Glutamatergic neuron (in vitro differentiated cells): Measurements from ENCODE around the gene PADI3. TPM values are rescaled to one million over a fixed set of nuclear protein-coding genes. Genes with fewer than 3 reads are reported as not detected.

Source experiments
- DNase-seq: peaks from one replicate; pipeline ENCODE4 v3.0.0; 2022
- H3K27ac Mint-ChIP-seq: one replicate; pipeline ENCODE4 v1.8.0; 2020; ENCODE audit warnings: mild to moderate bottlenecking, mixed read lengths, inconsistent platforms; ENCODE audit not compliant: unreplicated experiment
- H3K27me3 Mint-ChIP-seq: one replicate; pipeline ENCODE4 v1.8.0; 2020; ENCODE audit warnings: mild to moderate bottlenecking, moderate library complexity, mixed read lengths, inconsistent platforms; ENCODE audit not compliant: unreplicated experiment
- H3K36me3 Mint-ChIP-seq: one replicate; pipeline ENCODE4 v1.8.0; 2020; ENCODE audit warnings: mild to moderate bottlenecking, mixed read lengths, inconsistent platforms; ENCODE audit not compliant: unreplicated experiment
- H3K4me1 Mint-ChIP-seq: one replicate; pipeline ENCODE4 v1.8.0; 2020; ENCODE audit warnings: mild to moderate bottlenecking, low read depth, mixed read lengths, inconsistent platforms; ENCODE audit not compliant: unreplicated experiment
- H3K4me3 Mint-ChIP-seq: one replicate; pipeline ENCODE4 v1.8.0; 2020; ENCODE audit warnings: mild to moderate bottlenecking, mixed read lengths, inconsistent platforms; ENCODE audit not compliant: unreplicated experiment
- H3K9me3 Mint-ChIP-seq: one replicate; pipeline ENCODE4 v1.8.0; 2020; ENCODE audit warnings: mild to moderate bottlenecking, moderate library complexity, mixed read lengths, inconsistent platforms; ENCODE audit not compliant: unreplicated experiment
- CTCF ChIP-seq: fragments of 200-600 bp; sonication (generic); IDR thresholded peaks from one replicate; pipeline ENCODE4 v1.5.0; 2021; ENCODE audit not compliant: partially characterized antibody, unreplicated experiment
- total RNA-seq: library from RNA; stranded (reverse); fragmentation: NEBNext Ultra II Directional; extraction: Animal tissue kit (Norgen Biotek cat#: 25700); gene quantifications from one replicate; pipeline ENCODE4 v1.2.1, GENCODE V29; 2021; ENCODE audit not compliant: unreplicated experiment

The PADI3 gene
- total RNA-seq, 1 donor from 2014 or later = not detected

- peaks cover 6% of the 10 kb centered on the region for H3K4me1 Mint-ChIP-seq
- H3K9me3 Mint-ChIP-seq = peaks cover 4% of the 10 kb centered on the region
- DNase-seq = no peak
- no peak overlapping the region for H3K27ac Mint-ChIP-seq
- TF ChIP-seq CTCF = no peak
- no peak overlapping the region for H3K4me3 Mint-ChIP-seq
- H3K27me3 Mint-ChIP-seq = peaks cover 5% of the 10 kb centered on the region
- no peaks in the 10 kb centered on the region for H3K36me3 Mint-ChIP-seq
Measured at GRCh38 chr1:17243274-17243673, 5.6 kb upstream of the PADI3 start.

- peak; percentile 39 for DNase-seq
- H3K36me3 Mint-ChIP-seq = no peaks in the 10 kb centered on the region
- H3K4me3 Mint-ChIP-seq = no peak overlapping the region
- H3K9me3 Mint-ChIP-seq = peaks cover 4% of the 10 kb centered on the region
- no peak for TF ChIP-seq CTCF
- H3K27ac Mint-ChIP-seq = peak overlapping the region; percentile 72
- peaks cover 5% of the 10 kb centered on the region for H3K27me3 Mint-ChIP-seq
- peaks cover 6% of the 10 kb centered on the region for H3K4me1 Mint-ChIP-seq
Measured at GRCh38 chr1:17244821-17245740, 3.8 kb upstream of the PADI3 start.

- DNase-seq = no peak
- peaks cover 6% of the 10 kb centered on the region for H3K4me1 Mint-ChIP-seq
- H3K36me3 Mint-ChIP-seq = no peaks in the 10 kb centered on the region
- peaks cover 5% of the 10 kb centered on the region for H3K27me3 Mint-ChIP-seq
- H3K9me3 Mint-ChIP-seq = peaks cover 4% of the 10 kb centered on the region
- H3K4me3 Mint-ChIP-seq = no peak overlapping the region
- H3K27ac Mint-ChIP-seq = no peak overlapping the region
- no peak for TF ChIP-seq CTCF
Measured at GRCh38 chr1:17245816-17246325, 3.0 kb upstream of the PADI3 start.

- H3K4me3 Mint-ChIP-seq = no peak overlapping the region
- no peak overlapping the region for H3K27ac Mint-ChIP-seq
- H3K27me3 Mint-ChIP-seq = peaks cover 8% of the 10 kb centered on the region
Measured at GRCh38 chr1:17246971-17247370, 1.9 kb upstream of the PADI3 start.

More at GRCh38 chr1:17246971-17247370, 1.9 kb upstream of the PADI3 start:
- H3K4me1 Mint-ChIP-seq = peaks cover 3% of the 10 kb centered on the region
- H3K36me3 Mint-ChIP-seq = no peaks in the 10 kb centered on the region
- no peak for TF ChIP-seq CTCF
- H3K9me3 Mint-ChIP-seq = peaks cover 4% of the 10 kb centered on the region
- no peak for DNase-seq
